ENCODE results near the gene DSCAM.

The DSCAM gene

GRCh38 chr21:40871099-40871498 is 24.1 kb upstream of the DSCAM start:
- TF ChIP-seq, protein P1, sequence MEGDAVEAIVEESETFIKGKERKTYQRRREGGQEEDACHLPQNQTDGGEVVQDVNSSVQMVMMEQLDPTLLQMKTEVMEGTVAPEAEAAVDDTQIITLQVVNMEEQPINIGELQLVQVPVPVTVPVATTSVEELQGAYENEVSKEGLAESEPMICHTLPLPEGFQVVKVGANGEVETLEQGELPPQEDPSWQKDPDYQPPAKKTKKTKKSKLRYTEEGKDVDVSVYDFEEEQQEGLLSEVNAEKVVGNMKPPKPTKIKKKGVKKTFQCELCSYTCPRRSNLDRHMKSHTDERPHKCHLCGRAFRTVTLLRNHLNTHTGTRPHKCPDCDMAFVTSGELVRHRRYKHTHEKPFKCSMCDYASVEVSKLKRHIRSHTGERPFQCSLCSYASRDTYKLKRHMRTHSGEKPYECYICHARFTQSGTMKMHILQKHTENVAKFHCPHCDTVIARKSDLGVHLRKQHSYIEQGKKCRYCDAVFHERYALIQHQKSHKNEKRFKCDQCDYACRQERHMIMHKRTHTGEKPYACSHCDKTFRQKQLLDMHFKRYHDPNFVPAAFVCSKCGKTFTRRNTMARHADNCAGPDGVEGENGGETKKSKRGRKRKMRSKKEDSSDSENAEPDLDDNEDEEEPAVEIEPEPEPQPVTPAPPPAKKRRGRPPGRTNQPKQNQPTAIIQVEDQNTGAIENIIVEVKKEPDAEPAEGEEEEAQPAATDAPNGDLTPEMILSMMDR (IDR thresholded peaks at IDR 0.05; ENCODE audit: extremely low read depth, insufficient read depth, missing control alignments): no peak
- DNase-seq (ENCODE audit: low spot score): no peak
- in situ Hi-C loops (cut with MboI; ENCODE audit: low pct_unique_long_range_greater_than_20kb, low sequenced_read_pairs, unreplicated experiment): no loop called here

DNA sequence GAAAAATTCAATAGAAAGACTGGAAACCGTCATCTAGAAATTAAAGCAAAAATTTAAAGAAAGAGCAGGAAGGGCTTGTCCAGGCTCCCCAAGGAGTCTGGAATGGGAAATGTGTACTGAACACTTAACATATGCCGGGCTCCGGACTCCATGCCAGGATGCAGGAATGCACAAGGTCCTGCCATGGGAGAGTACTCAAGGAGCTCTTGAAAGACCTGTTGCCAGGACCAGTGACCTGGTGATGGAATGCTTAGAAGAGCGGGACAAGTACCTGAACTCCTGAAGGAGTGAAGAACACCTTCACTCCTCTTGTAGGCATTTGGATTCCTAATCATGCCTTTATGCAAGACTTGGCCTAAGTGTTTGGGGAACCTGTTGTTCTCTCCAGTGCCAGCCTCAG is 16.9 kb upstream of the DSCAM start:
- TF ChIP-seq, protein P1 (IDR thresholded peaks at IDR 0.05; ENCODE audit: extremely low read depth, insufficient read depth, missing control alignments): no peak
- in situ Hi-C loops (cut with MboI; ENCODE audit: low pct_unique_long_range_greater_than_20kb, low sequenced_read_pairs, unreplicated experiment): no loop called here
- DNase-seq (ENCODE audit: low spot score): no peak

- TF ChIP-seq, protein P1 (IDR thresholded peaks at IDR 0.05; ENCODE audit: extremely low read depth, insufficient read depth, missing control alignments): no peak
- in situ Hi-C loops (cut with MboI; ENCODE audit: low pct_unique_long_range_greater_than_20kb, low sequenced_read_pairs, unreplicated experiment): no loop called here
- no peak for DNase-seq (ENCODE audit: low spot score)
These were observed 11.6 kb upstream of the DSCAM start for GRCh38 chr21:40858517-40858916.

- in situ Hi-C loops (cut with MboI; ENCODE audit: low pct_unique_long_range_greater_than_20kb, low sequenced_read_pairs, unreplicated experiment): no loop called here
- no peak for DNase-seq (ENCODE audit: low spot score)
- TF ChIP-seq, protein P1 (IDR thresholded peaks at IDR 0.05; ENCODE audit: extremely low read depth, insufficient read depth, missing control alignments): no peak
These were observed 7.2 kb upstream of the DSCAM start for GRCh38 chr21:40853956-40854688.

GRCh38 chr21:40852563-40852962 is 5.6 kb upstream of the DSCAM start:
- in situ Hi-C loops (cut with MboI; ENCODE audit: low pct_unique_long_range_greater_than_20kb, low sequenced_read_pairs, unreplicated experiment): no loop called here
- TF ChIP-seq, protein P1 (IDR thresholded peaks at IDR 0.05; ENCODE audit: extremely low read depth, insufficient read depth, missing control alignments): no peak
- no peak for DNase-seq (ENCODE audit: low spot score)

GRCh38 chr21:40851749-40852148 is 4.8 kb upstream of the DSCAM start:
- TF ChIP-seq, protein P1 (IDR thresholded peaks at IDR 0.05; ENCODE audit: extremely low read depth, insufficient read depth, missing control alignments): no peak
- no peak for DNase-seq (ENCODE audit: low spot score)
- in situ Hi-C loops (cut with MboI; ENCODE audit: low pct_unique_long_range_greater_than_20kb, low sequenced_read_pairs, unreplicated experiment): no loop called here

Data from GM13977 (cell line).